ENCODE results near the gene LRRN2. TPM values are rescaled to one million over a fixed set of nuclear protein-coding genes. Genes with fewer than 3 reads are reported as not detected.

The LRRN2 gene
- total RNA-seq, 1 experiment from 2014 or later = 5.8 TPM

DNA sequence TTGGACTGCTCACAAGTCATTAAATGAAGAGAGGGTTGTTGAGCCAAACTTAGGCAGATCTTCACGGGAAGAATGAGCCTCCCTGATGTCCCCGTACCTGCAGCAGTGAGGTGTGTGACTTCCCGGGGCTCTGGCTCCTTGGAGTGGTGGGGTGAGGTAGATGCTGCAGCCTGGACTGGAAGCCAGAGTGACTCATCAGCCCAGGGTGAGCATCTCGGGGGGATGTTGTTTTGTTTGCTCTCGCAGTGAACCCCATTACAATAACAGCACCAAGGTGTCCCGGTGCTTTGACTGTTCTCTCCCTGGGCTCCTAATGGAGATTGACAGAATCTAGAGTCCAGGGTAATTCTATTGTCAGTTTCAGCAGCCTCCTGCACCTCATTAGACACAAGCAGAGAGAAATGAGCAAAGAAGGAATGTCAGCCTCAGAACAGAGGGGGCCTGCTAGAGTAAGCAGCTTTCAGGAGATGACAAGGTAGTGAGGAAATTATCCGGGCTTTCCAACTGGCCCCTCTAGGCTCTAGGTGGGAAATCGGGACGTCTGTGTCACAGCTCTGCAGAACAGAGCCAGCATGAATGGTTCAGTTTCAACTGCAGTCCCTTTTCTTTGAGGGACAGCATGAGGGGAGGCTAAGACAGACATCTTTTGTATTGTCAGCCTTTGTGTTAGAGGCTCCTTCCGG is 36.0 kb upstream of the LRRN2 start:
- no peaks in the 10 kb centered on the region for H4K20me1 ChIP-seq (ENCODE audit: control insufficient read depth, insufficient read depth, insufficient read length)
- no peak overlapping the region for H3K9ac ChIP-seq (ENCODE audit: extremely low read depth, insufficient read length, low read length)
- no peak overlapping the region for H2AFZ ChIP-seq (ENCODE audit: low read length)
- no CpG with 5 or more reads among the region's 10 CpGs for WGBS (ENCODE audit: extremely low coverage, insufficient read length, low lambda C conversion rate)
- no peaks in the 10 kb centered on the region for H3K79me2 ChIP-seq (ENCODE audit: insufficient read depth, low read length)
- H3K27ac Mint-ChIP-seq = no peak overlapping the region
- TF ChIP-seq, protein P1, sequence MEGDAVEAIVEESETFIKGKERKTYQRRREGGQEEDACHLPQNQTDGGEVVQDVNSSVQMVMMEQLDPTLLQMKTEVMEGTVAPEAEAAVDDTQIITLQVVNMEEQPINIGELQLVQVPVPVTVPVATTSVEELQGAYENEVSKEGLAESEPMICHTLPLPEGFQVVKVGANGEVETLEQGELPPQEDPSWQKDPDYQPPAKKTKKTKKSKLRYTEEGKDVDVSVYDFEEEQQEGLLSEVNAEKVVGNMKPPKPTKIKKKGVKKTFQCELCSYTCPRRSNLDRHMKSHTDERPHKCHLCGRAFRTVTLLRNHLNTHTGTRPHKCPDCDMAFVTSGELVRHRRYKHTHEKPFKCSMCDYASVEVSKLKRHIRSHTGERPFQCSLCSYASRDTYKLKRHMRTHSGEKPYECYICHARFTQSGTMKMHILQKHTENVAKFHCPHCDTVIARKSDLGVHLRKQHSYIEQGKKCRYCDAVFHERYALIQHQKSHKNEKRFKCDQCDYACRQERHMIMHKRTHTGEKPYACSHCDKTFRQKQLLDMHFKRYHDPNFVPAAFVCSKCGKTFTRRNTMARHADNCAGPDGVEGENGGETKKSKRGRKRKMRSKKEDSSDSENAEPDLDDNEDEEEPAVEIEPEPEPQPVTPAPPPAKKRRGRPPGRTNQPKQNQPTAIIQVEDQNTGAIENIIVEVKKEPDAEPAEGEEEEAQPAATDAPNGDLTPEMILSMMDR (conservative IDR thresholded peaks at IDR 0.05) = no peak
- no peak overlapping the region for H3K56ac ChIP-seq (ENCODE audit: insufficient read length, low read depth, low read length)
- H2BK15ac ChIP-seq (ENCODE audit: low read depth, low read length) = no peak overlapping the region
- no peak overlapping the region for H2BK20ac ChIP-seq (ENCODE audit: low read depth, low read length, poor library complexity, severe bottlenecking)
- no peak overlapping the region for H4K8ac ChIP-seq (replicated peaks; ENCODE audit: insufficient read length, low read depth, low read length)
- no peak overlapping the region for H3K4me3 Mint-ChIP-seq
- no peaks in the 10 kb centered on the region for H3K79me1 ChIP-seq (ENCODE audit: insufficient read depth, low read depth, low read length, poor library complexity, severe bottlenecking)
- H3K14ac ChIP-seq (ENCODE audit: insufficient read depth, low read length) = no peak overlapping the region
- H2BK12ac ChIP-seq (ENCODE audit: insufficient read length, low read depth, low read length) = no peak overlapping the region
- no peak overlapping the region for H3K23ac ChIP-seq (ENCODE audit: insufficient read length, low read depth, low read length)
- H3K23me2 ChIP-seq (ENCODE audit: insufficient read length, low read depth, low read length, poor library complexity, severe bottlenecking) = no peaks in the 10 kb centered on the region
- peaks cover 51% of the 10 kb centered on the region for H3K27me3 Mint-ChIP-seq (ENCODE audit: low read depth)
- H2BK5ac ChIP-seq (ENCODE audit: insufficient read length, low read length) = no peak overlapping the region
- H3K4me1 Mint-ChIP-seq = peaks cover 13 to 16% of the 10 kb centered on the region in 2 experiments
- H2AK5ac ChIP-seq (ENCODE audit: insufficient read length, low read length) = no peak overlapping the region
- no peak overlapping the region for H4K5ac ChIP-seq (ENCODE audit: insufficient read length, low read depth, low read length)
- no peak overlapping the region for H3K4ac ChIP-seq (ENCODE audit: low read depth, low read length)
- H3K9me3 Mint-ChIP-seq = no peaks in the 10 kb centered on the region; a peak in 1 of 5 replicates
- no peaks in the 10 kb centered on the region; a peak in 1 of 7 replicates for H3K36me3 Mint-ChIP-seq (ENCODE audit: insufficient read depth in 1 of 3, low read depth in 3 of 3)
- H3T11ph ChIP-seq (ENCODE audit: low read length) = no peak overlapping the region
- no peak overlapping the region for H2BK120ac ChIP-seq (ENCODE audit: low read depth, low read length, poor library complexity, severe bottlenecking)
- H3K9me3 ChIP-seq (ENCODE audit: control insufficient read depth, low read depth, low read length) = no peaks in the 10 kb centered on the region
- no peak overlapping the region for H3K4me2 ChIP-seq (ENCODE audit: insufficient read depth, insufficient read length, low read length)
- DNase-seq = peak; percentile 33
- H3K18ac ChIP-seq (ENCODE audit: insufficient read length, low read depth, low read length) = no peak overlapping the region
- no peak overlapping the region for H4K91ac ChIP-seq (ENCODE audit: insufficient read length, low read depth, low read length)
- H3K4me1 ChIP-seq (ENCODE audit: insufficient read depth, low read length) = no peaks in the 10 kb centered on the region
- H3K27ac ChIP-seq (ENCODE audit: insufficient read length, low read depth, low read length) = no peak overlapping the region
- peaks cover 3% of the 10 kb centered on the region; the same call in 1 of the 2 replicates for H3K27me3 ChIP-seq (ENCODE audit: insufficient read depth, low read length)
